Transverse colon (tissue), 4 donors: ENCODE results near the gene TM2D3.

ENCODE experiments used
- CTCF ChIP-seq, 5 experiments: fragments of 200-600 bp in 3 of 5; fragments of 450-650 bp in 2 of 5; sonication (generic) in 3 of 5; IDR thresholded peaks; 1 replicate in 2 of 5; 2 replicates in 3 of 5; pipeline ENCODE4 v1.5.1; 2016 to 2017; ENCODE audit warnings: antibody characterized with exemption in 5 of 5, inconsistent platforms in 3 of 5, mild to moderate bottlenecking in 2 of 5, moderate library complexity in 1 of 5
- POLR2A ChIP-seq: fragments of 450-650 bp; IDR thresholded peaks from one replicate; pipeline ENCODE4 v1.6.1; 2016; ENCODE audit warnings: antibody characterized with exemption, mild to moderate bottlenecking, moderate library complexity
- POLR2AphosphoS5 ChIP-seq, 3 donors: sonication (generic); formaldehyde crosslinking; IDR thresholded peaks; one replicate each; pipeline ENCODE4 v1.6.1; 2016; ENCODE audit warnings: antibody characterized with exemption in 3 of 3

- TF ChIP-seq CTCF (IDR thresholded peaks at IDR 0.05) (no peak), POLR2AphosphoS5 (IDR thresholded peaks at IDR 0.05) (no peak), POLR2A (no peak)
Observed at GRCh38 chr15:101620671-101621070, 31.5 kb downstream of the TM2D3 start.
